DMS53 treated with DMSO at 0.1 percent for 48 hours (cell line): ENCODE data around the gene TMEM11.

ENCODE experiments used
- DNase-seq: peaks from one replicate; lab custom pipeline; 2025; ENCODE audit not compliant: unreplicated experiment; lab: John Stamatoyannopoulos, UW

The TMEM11 gene

DNA sequence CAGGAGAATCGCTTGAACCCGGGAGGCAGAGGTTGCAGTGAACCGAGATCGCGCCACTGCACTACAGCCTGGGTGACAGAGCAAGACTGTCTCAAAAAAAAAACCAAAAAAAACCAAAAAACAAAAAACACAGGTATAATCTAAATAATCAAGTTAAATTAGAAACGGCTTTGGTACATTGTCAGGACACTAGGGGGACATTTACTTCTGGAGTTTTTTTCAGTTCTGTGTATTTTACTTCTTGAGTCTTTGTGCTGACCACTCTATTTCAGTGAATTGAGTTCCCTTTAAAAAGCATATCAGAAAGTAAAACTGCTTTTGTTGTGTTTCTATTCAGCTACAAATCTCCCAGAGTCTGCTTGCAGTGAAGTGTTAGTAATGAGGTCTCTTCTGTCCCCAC lies 50.9 kb downstream of the TMEM11 start:
- DNase-seq, result no peak

DNA sequence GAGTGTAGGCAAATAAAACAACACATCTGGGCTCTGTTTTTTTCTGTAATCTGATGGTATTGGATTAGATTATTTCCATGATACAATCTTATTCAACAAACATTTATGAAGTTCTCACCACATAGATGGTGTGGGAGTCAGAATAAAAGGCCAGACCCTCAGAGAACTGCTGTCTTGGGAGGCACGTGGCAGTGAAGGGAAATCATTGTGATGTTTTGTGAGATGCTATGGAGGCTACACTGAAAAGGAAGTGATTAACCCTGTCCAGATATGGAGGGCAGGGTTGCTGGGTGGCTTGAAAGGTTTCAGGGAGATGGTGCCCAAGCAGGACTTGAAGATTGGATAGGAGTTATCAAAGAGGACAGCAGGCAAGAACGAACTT lies 51.6 kb downstream of the TMEM11 start:
- no peak for DNase-seq

- DNase-seq, result no peak
Measured at GRCh38 chr17:21161498-21162393, 52.2 kb downstream of the TMEM11 start.

- no peak for DNase-seq
Measured at GRCh38 chr17:21160401-21160800, 53.6 kb downstream of the TMEM11 start.

- DNase-seq, result no peak
Measured at GRCh38 chr17:21157586-21158370, 56.2 kb downstream of the TMEM11 start.

DNA sequence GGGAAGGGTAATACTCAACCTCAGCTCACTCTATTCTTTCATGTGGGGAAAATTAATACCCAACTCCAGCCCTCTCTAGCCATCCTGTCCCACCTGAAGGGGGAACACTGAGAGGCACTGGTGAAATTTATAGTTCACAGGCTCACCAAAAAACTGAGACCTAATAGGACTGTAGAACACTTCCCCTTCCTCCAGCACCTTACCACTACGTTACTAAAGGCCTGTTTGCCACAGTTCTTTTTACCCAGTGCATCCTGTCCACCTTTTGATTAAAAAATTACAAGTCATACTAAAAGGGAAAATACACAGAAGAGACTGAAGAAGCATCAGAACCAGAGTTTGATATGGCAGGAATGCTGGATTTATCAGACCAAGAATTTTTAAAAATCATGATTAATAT lies 61.2 kb downstream of the TMEM11 start:
- no peak for DNase-seq

DNA sequence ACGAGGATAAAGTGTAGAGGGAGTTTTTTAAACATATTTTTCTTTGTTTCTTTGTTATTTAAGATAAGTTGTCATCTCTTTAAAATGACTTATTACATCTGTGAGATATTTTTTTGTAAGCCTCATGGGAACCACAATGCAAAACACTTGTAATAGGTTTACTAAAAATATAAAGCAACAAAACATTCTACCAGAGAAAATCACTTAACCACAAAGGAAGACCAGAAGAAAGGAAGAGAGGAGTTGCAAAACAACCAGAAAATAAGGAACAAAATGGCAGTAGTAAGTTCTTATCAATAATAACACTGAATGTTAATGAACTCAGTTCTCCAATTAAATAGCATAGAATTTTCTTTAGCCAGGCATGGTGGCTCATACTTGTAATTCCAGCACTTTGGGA lies 64.3 kb downstream of the TMEM11 start:
- DNase-seq, result no peak
